Midbrain (tissue), 1 donor: ENCODE results near the gene UPK3BL1.
"Not testable (repeated sequence)": the region's sequence is repeated elsewhere in the genome, so short reads cannot be mapped to it uniquely, and the experiment has no call there.

Source experiments
- DNase-seq: peaks from one replicate; lab custom pipeline; 2025; lab: John Stamatoyannopoulos, UW

Gene UPK3BL1

DNA sequence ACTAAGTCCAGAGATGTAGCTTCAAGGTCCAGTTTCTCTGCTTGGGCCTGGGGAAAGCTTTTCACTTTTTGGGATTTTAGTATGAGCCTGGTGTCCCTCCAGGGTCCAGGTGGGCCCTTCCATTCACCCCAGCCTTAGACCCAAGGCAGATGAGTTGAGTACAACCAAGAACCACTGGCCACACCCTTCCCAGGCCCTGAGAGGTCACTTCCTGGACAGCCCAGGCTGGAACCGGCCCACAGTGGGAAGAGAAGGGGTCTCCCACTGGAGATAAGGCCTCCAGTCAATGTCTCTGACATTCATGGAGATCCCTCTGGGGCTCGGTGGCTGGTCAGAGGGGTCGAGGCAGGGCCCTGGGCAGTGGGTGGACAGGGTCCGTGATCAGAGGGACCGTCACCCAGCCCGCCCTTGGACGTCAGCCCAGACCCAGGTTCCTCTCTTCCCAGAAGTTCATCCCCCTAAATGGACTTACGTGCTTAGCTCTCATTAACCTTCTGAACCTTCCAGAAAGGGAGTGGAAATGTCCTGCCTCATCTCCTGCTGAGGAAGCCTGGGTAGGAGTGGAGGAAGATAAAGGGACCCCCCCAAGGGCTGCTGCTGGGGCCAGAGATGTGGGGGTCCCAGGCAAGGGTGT is 15.2 kb downstream of the UPK3BL1 start:
- DNase-seq = not testable (repeated sequence)

DNA sequence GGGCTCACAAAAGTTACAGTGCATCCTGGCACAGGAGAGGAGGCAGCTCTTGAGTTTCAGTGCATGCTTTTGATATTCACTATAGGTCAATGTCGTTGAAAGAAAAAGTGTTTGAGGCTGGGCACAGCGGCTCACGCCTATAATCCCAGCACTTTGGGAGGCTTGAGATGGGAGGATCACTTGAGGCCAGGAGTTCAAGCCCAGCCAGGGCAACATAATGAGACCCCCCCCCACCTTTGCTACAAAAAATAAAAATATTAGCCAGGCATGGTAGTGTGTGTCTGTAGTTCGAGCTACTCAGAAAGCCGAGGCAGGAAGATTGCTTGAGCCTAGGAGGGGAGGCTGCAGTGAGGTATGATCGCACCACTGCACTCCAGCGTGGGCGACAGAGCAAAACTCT is 24.5 kb downstream of the UPK3BL1 start:
- not testable (repeated sequence) for DNase-seq

DNA sequence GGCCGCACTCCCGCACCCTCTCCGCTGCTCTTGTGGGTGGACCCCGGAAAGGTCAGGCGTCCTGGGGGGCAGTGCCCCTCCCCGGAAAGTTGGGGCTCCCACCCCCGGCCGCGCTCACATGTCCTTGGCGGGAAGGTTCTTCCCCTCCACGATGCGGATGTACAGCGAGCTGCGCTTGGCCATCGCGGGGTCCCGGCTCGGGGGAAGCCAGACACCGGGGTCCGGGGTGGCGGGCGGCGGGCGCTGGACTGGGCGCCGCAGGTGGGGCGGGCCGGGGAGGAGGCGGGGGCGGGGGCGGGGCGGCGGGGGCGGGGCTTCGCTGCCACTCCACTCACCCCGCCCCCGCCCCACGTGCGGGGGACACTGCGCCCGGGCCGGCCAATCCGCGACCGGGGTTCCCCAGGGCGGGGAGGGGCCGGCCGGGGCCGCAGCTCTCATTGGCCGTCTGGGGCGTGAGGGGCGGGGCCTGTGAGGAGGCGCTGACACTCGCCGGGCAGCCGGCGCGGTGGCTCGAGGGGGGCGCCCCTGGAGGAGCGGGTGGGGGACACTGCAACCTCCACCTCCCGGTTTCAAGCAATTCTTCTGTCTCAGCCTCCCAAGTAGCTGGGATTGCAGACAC is 26.0 kb downstream of the UPK3BL1 start, which contains the start of gene RASA4:
Gene RASA4, minus strand, starts transcription at position 250 of the 619 bp plus-strand sequence. Its CDS starts 67 bp downstream, at position 183.
- DNase-seq = not testable (repeated sequence)

- DNase-seq = not testable (repeated sequence)
Measured at GRCh38 chr7:102615930-102616329, 26.7 kb downstream of the UPK3BL1 start.

- DNase-seq = not testable (repeated sequence)
Measured at GRCh38 chr7:102614873-102615272, 27.7 kb downstream of the UPK3BL1 start.

- not testable (repeated sequence) for DNase-seq
Measured at GRCh38 chr7:102614346-102614697, 28.3 kb downstream of the UPK3BL1 start.

GRCh38 chr7:102613575-102614345 is 28.8 kb downstream of the UPK3BL1 start:
- DNase-seq = not testable (repeated sequence)

GRCh38 chr7:102611675-102612325 is 30.8 kb downstream of the UPK3BL1 start:
- not testable (repeated sequence) for DNase-seq

DNA sequence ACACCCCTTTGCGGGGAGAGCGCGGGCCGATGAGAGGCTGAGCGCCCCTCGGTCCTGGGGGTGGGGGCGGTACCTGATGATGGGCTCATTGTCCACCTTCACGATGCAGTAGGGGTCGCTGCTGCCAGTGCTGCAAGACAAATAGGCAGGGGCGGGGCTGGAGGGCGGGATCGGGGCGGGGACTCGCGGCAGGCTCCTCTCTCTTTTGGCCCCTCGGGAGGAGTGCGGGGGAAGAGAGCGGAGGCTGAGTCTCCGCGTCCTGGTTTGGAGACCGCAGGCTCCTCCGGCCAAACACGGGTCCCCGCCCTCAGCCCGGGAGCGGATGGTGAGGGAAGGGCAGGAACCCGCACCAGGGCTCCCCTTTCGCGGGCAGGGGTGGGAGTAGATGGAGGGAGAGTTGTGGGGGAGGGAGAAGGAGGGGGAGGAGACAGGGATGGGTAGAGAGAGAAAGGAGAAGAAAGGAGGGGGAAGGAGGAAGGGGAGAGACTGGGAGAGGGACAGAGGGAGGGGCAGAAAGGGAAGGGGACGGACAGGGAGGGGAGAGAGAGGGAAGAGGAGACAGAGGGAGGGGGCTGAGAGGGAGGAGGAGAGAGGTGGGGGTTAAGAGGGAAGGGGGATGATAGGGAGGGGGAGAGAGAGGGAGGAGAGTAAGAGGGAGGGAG is 31.4 kb downstream of the UPK3BL1 start:
- not testable (repeated sequence) for DNase-seq

DNA sequence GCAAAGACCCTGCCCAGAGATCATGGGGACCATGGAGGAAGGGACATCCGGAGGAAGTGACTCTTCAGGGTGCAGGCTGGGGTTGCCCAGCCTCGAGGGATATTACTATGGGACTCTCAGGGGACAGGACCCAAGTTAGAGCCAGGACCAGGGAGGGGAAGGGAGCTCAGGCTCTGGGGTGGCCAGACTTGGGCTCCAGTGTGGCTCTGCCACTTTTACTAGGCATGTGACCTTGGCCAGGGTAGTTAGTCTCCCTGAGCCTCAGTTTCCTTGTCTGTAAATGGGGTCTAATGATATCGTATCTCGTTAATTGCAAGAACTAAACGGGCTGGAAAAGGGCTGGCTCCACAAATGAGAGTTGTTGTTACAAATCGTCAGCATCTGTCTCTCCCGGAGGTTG is 32.1 kb downstream of the UPK3BL1 start:
- not testable (repeated sequence) for DNase-seq

DNA sequence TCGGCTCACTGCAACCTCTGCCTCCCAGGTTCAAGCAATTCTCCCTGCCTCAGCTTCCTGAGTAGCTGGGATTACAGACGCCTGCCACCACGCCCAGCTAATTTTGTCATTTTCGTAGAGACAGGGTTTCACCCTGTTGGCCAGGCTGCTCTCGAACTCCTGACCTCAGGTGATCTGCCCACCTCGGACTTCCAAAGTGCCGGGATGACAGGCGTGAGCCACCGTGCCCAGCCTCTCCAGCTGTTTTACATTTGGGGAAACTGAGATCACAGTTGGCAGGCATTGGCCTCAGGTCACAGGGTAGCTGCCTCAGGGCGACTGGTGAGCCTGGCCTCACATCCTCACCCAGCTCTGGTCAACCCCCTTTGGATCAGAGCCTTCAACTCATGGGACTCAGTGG is 32.9 kb downstream of the UPK3BL1 start:
- not testable (repeated sequence) for DNase-seq

DNA sequence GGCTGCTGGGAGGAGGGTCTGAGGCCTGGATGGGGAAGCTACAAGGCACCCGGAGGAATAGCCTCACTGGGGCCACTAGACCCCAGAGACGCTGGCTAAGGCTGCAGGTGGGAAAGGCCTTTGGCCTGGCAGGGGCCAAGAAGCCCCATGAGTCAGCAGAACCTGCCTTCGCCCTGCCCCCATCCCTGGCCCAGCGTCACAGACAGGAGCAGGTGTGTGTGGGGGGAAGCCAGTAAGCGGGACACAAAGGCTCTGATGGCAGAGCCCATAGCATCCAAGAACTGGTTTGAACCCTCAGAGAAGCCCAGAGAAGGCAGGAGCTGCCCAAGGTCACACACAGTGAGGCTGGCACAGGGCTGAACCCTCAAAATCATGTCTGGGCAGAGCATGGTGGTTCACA is 35.7 kb downstream of the UPK3BL1 start:
- DNase-seq = not testable (repeated sequence)

DNA sequence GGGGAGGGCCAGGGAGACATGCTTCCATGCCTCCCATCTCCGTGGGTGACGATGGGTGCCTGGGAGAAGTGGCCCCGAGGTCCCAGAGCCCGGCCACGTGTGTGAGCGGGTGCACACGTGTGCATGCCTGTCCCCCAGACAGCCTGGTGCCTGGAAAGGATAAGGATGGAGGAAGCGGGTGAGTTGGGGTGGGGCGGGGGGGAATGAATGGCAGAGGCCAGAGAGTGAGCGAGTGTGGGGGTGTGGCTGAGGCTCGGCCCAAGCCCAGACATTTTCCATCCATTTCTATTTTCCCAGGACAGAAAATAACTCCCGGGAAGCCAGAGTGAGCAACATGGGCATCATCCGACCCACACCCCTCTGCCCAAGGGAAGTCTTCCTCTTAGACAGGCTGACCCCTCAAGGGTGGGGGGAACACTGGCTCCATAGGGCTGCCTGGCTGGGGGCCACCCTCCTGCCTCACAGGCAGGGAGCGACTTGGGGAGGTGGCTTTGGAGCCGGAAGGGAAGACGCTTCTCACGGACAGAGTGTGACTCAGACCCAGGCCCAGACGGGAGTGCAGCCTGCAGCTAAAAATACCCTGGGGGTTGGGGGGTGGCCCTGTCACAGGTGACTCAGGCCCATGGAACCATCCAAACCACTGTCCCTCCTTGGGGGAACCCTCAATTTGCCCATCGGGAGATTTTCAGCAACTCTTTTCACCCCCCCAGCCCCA is 38.0 kb downstream of the UPK3BL1 start:
- DNase-seq = not testable (repeated sequence)

DNA sequence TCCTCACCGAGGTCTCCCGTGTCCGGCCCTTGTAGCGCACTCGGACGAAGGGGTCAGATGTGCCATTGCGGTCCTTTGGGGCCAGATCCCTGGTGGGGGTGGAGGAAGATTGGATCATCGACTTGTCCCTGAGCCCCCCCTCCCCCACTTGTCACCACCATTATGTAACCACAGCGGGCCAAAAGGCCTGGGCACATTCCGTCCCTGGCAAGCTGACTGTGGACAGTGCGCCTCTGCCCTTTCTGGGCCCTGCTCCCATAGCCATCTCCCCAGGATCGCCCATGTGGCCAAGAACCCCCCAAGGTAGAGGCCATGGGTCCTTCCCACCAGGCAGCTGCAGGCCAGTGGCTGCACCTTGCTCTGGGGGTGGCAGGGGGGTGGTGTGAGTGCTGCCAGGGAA is 40.3 kb downstream of the UPK3BL1 start:
- not testable (repeated sequence) for DNase-seq

DNA sequence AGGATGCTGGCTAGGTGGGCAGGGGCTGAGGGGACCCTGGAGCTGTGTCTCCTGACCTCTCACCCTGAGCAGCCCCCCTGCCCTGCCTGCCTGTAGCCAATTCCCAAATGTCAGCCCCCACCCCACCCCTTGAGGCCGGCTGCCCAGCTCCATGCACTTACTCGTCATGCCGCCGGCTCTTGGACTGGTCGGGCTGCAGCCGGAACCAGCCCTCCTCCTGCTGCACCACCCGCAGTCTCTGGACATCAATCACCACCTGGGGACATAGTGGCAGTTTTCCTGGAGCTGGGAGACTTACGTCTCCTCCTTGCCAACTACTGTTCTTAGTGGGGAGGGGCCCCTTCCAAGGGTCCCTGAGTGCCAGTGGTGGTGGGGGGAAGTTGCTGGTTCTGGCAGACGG is 42.9 kb downstream of the UPK3BL1 start:
- DNase-seq = not testable (repeated sequence)

DNA sequence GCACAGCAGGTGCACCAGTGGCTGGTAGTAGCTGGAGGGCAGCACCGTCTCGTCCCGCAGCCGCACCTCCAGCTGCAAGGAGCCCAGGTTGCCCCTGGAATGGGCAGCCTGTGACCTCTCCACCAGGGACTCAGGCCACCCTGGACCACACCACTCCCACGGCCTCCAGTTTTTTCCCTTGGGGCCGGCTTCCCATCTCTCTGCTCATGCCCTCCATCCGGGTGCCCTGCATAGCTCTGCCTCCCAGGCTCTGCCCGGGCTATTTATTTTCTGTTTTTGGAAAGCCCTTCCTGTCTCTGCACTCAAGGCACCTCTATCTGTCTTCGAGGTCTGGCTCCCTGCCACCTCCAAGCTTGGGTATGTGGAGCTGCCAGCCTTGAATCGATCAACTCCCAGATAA is 46.6 kb downstream of the UPK3BL1 start:
- not testable (repeated sequence) for DNase-seq

DNA sequence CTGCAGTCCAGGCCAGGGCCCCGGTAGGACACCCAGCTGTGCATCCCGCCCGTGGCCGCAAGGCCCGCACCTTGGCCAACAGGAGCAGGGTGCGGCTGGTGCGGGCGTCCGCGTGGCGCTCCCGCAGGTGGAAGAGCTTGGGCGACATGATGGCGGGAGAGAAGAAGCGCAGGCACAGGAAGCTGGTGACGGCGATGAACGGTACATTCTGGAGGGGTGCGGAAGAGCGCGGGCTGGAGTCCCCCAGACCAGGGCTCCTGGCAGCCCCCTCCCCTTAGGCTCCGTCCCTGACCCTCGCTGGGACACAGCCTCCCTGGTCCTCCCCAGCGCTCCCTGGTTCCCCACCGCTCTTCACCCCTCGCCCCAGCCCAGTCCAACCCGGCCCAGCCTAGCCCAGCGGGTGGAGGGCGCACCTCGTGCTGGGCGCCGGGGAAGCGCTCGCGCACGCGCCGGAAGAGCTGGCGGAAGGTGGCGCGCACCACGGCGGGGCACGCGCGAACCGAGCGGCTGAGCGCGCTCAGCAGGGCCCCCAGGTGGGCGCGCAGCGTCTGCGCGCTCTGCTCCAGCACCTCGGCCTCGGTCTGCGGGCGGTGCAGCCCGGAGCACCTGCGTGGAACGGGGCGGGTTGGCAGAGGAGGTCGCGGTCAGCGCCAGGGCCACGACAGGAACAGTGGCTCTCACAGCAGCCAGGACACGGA is 48.8 kb downstream of the UPK3BL1 start:
- DNase-seq = not testable (repeated sequence)

- not testable (repeated sequence) for DNase-seq
Measured at GRCh38 chr7:102592477-102593019, 50.0 kb downstream of the UPK3BL1 start.

GRCh38 chr7:102589857-102590256 is 52.7 kb downstream of the UPK3BL1 start:
- not testable (repeated sequence) for DNase-seq
